Frontal cortex (tissue), 1 donor: ENCODE measurements around the gene SAMHD1. TPM values are rescaled to one million over a fixed set of nuclear protein-coding genes. Genes with fewer than 3 reads are reported as not detected.

Source experiments
- total RNA-seq: library from RNA; depleted of rRNA; stranded (reverse); fragments of >200 nt; gene quantifications from one replicate; pipeline ENCODE4 v1.2.3, GENCODE V29; 2014

Gene SAMHD1
- total RNA-seq, 1 donor from 2014 or later = 48.5 TPM

Other genes starting within 250 kb of the SAMHD1 start
- gene NDRG3, start 205.6 kb downstream of the SAMHD1 start, total RNA-seq = 52.2 TPM
- 5.3 TPM for gene DSN1, start 177.9 kb downstream of the SAMHD1 start, total RNA-seq
- gene TLDC2, start 75.6 kb downstream of the SAMHD1 start, total RNA-seq = under 0.01 TPM
- gene RBL1, start 144.3 kb upstream of the SAMHD1 start, total RNA-seq = 25.7 TPM
- gene RPN2, start 227.6 kb upstream of the SAMHD1 start, total RNA-seq = 123 TPM
- 5.3 TPM for gene MROH8, start 227.8 kb upstream of the SAMHD1 start, total RNA-seq